Measurements from ENCODE around the gene RILP. TPM values are rescaled to one million over a fixed set of nuclear protein-coding genes. Genes with fewer than 3 reads are reported as not detected.

RILP gene
- total RNA-seq, 2 donors from 2014 or later = 38.6 to 60.7 TPM

GRCh38 chr17:1644493-1645206 is 5.0 kb downstream of the RILP start:
- Histone ChIP-seq H3K4me1 (peaks cover 0 to 52% of the 10 kb centered on the region in 2 donors), H3K36me3 (peaks cover 11% of the 10 kb centered on the region), H3K4me3 (peak overlapping the region; percentile 39 to 55)

GRCh38 chr17:1643999-1644492 is 5.6 kb downstream of the RILP start:
- Histone ChIP-seq H3K36me3 (peaks cover 11% of the 10 kb centered on the region), H3K9me3 (no peaks in the 10 kb centered on the region), H3K4me3 (peak overlapping the region; percentile 36 to 55), H3K27me3 (no peaks in the 10 kb centered on the region), H3K27ac (peak overlapping the region; percentile 74 to 75), H3K4me1 (peaks cover 0 to 52% of the 10 kb centered on the region in 2 donors)
- TF ChIP-seq CTCF (IDR thresholded peaks at IDR 0.05) = no peak
- no peak for DNase-seq (ENCODE audit: low spot score)

More at GRCh38 chr17:1644493-1645206, 5.0 kb downstream of the RILP start:
- peak overlapping the region; percentile 74 to 75 for H3K27ac ChIP-seq
- no peaks in the 10 kb centered on the region for H3K27me3 ChIP-seq
- DNase-seq (ENCODE audit: low spot score) = no peak
- no peak for TF ChIP-seq CTCF (IDR thresholded peaks at IDR 0.05)
- H3K9me3 ChIP-seq = no peaks in the 10 kb centered on the region

GRCh38 chr17:1643293-1643998 is 6.2 kb downstream of the RILP start:
- Histone ChIP-seq H3K9me3 (no peaks in the 10 kb centered on the region), H3K36me3 (peaks cover 11% of the 10 kb centered on the region), H3K27ac (peak overlapping the region; percentile 74 to 75), H3K4me3 (peak overlapping the region; percentile 36 to 55), H3K27me3 (no peaks in the 10 kb centered on the region), H3K4me1 (peaks cover 0 to 49% of the 10 kb centered on the region in 2 donors)
- no peak for DNase-seq (ENCODE audit: low spot score)
- TF ChIP-seq CTCF (IDR thresholded peaks at IDR 0.05) = no peak

- TF ChIP-seq CTCF (IDR thresholded peaks at IDR 0.05) = no peak
- Histone ChIP-seq H3K4me3 (no peak overlapping the region), H3K27ac (no peak overlapping the region), H3K36me3 (peaks cover 1% of the 10 kb centered on the region), H3K27me3 (no peaks in the 10 kb centered on the region), H3K4me1 (peaks cover 0 to 26% of the 10 kb centered on the region in 2 donors), H3K9me3 (no peaks in the 10 kb centered on the region)
- DNase-seq (ENCODE audit: low spot score) = no peak
Measured at GRCh38 chr17:1641065-1641403, 8.6 kb downstream of the RILP start.

GRCh38 chr17:1640329-1641064 is 9.2 kb downstream of the RILP start:
- H3K27me3 ChIP-seq = no peaks in the 10 kb centered on the region
- H3K4me3 ChIP-seq = no peak overlapping the region
- no peak overlapping the region for H3K27ac ChIP-seq
- peaks cover 4% of the 10 kb centered on the region for H3K36me3 ChIP-seq
- TF ChIP-seq CTCF (IDR thresholded peaks at IDR 0.05) = no peak
- H3K9me3 ChIP-seq = no peaks in the 10 kb centered on the region
- H3K4me1 ChIP-seq = peaks cover 0 to 21% of the 10 kb centered on the region in 2 donors
- no peak for DNase-seq (ENCODE audit: low spot score)
